HG03460 (cell line): ENCODE measurements around the gene UGT2B7.
"Not testable (repeated sequence)": the region's sequence is repeated elsewhere in the genome, so short reads cannot be mapped to it uniquely, and the experiment has no call there.

Source experiments
- ATAC-seq: cut with Tn5 transposase; IDR thresholded peaks from one replicate; pipeline ENCODE4 v1.9.1; 2021; ENCODE audit not compliant: unreplicated experiment

UGT2B7 gene

DNA sequence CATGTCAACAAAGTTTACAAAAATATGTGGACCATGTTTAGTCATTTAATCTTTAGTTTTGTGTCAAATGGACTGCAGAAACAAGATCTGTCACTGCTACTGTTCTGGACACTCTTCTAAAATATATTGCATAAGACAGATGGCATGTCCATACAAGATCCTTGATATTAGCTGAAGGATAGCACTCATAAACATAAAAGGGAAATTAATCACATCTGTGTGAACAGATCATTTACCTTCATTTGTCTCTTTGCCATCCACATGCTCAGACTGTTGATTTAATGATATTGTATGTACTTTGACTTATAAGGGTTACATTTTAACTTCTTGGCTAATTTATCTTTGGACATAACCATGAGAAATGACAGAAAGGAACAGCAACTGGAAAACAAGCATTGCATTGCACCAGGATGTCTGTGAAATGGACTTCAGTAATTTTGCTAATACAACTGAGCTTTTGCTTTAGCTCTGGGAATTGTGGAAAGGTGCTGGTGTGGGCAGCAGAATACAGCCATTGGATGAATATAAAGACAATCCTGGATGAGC, at the start of gene UGT2B7:
TSS of gene UGT2B7 (plus strand) at position 364 of the 546 bp plus-strand sequence. CDS start at position 411, 47 bp downstream.
- no peak for ATAC-seq

- no peak for ATAC-seq
Measured at GRCh38 chr4:69049860-69050259, 46.4 kb upstream of the UGT2B7 start.

DNA sequence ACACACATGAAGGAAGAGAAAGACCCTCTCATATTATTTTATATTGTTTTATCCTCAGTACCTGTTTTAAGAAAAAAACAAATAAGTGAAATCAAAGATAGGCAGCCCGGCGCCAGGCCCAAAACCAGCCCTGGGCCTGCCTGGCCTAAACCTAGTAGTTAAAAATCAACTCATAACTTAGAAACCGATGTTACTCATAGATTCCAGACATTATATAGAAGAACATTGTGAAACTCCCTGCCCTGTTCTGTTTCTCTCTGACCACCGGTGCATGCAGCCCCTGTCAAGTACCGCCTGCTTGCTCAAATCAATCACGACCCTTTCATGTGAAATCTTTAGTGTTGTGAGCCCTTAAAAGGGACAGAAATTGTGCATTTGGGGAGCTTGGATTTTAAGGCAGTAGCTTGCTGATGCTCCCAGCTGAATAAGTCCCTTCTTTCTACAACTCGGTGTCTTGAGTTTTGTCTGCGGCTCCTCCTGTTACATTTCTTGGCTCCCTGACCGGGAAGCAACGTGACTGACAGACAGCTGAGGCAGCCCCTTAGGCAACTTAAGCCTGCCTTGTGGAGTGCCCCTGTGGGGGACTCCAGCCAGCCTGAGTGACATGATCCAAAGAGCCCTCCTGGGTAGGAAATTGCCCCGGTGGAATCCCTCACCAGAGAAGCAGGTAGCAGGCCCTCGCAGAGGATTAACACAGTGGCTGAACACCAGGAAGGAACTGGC, 45.3 kb upstream of the UGT2B7 start:
- not testable (repeated sequence) for ATAC-seq

- no peak for ATAC-seq
Measured at GRCh38 chr4:69051576-69051943, 44.7 kb upstream of the UGT2B7 start.

DNA sequence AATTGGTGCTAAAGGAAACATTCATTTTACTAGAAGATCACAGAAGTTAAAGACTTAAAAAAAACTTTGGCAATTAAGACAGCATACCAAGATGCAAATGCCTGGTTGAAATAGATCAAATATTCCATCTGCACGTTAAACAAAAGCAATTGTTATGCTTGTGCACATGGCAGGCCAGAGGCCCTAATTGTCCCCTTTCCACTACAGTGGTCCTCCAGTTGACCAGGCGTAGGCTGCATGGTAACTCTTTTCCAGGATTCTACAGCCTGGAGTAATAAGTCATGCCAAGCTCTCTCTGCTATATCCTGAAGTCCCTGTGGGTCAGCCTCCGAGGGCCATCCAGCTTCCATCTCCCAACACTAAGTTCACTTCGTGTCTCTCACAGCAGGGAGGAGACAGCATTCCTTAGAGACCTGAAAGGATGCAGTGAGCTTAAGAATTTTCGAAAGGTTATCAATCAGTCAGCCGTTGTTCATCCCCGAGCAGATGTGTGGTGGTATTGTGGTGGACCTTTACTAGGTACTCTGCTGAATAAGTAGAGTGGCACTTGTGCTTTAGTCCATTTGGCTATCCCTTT, 42.9 kb upstream of the UGT2B7 start:
- ATAC-seq: not testable (repeated sequence)

DNA sequence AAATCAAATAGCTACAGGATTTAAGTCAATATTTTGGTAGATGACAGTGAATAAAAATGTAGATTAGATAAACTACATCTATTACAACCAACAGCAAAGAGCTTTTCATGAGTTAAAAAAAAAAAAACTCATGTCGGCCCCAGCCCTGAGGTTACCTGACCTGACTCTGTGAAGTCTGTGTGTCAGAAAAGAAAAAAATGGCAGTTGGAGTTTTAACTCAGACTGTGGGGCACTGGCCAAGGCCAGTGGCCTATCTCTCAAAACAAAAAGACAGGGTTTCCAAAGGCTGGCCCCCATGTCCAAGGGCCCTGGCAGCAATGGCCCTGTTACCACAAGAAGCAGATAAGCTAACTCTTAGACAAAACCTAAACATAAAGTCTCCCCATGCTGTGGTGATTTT, 42.2 kb upstream of the UGT2B7 start:
- ATAC-seq: not testable (repeated sequence)

- no peak for ATAC-seq
Measured at GRCh38 chr4:69054578-69055200, 41.6 kb upstream of the UGT2B7 start.

GRCh38 chr4:69056150-69056549, 40.1 kb upstream of the UGT2B7 start:
- no peak for ATAC-seq

DNA sequence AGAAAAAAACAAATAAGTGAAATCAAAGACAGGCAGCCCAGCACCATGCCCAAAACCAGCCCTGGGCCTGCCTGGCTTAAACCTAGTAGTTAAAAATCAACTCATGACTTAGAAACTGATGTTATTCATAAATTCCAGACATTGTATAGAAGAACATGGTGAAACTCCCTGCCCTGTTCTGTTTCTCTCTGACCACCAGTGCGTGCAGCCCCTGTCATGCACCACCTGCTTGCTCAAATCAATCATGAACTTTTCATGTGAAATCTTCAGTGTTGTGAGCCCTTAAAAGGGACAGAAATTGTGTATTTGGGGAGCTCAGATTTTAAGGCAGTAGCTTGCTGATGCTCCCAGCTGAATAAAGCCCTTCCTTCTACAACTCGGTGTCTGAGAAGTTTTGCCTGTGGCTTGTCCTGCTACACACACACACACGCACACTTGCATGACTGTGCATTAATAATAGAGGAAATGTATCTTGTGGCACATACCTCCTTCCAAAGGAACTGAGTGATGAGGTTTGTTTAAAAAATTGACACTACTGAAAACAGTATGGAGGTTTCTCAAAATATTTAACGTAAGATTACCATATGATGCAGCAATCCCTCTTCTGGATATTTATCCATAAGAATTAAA, 39.2 kb upstream of the UGT2B7 start:
- ATAC-seq: peak; percentile 33

- peak; percentile 77 for ATAC-seq
Measured at GRCh38 chr4:69057620-69058409, 38.5 kb upstream of the UGT2B7 start.

- ATAC-seq: peak; percentile 23
Measured at GRCh38 chr4:69058410-69059059, 37.7 kb upstream of the UGT2B7 start.

DNA sequence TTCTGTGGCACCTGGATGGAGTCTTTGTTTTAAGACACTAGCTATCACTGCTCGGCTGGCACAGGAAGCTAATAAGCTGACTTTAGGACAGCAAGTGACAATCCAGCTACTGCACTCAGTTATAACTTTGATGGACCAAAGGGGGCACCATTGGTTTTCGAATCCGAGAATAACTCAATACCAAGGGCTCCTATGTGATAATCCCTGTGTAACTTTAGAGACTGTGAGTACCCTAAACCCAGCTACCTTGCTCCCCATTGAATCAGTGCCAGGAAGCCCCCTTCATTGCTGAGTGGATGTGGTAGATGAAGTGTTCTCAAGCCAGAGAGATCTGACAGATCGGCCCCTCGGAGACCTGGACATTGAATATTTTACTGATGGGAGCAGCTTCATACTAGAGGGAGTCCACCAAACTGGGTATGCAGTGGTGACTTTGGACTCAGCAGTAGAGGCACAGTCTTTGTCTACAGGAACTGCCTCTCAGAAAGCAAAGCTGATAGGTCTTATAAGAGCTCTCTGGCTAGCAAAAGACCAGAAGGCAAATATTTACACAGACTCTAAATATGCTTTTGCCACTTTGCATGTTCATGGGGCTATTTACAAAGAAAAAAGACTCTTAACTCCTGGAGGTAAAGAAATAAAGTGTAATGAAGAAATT, 35.5 kb upstream of the UGT2B7 start:
- no peak for ATAC-seq

GRCh38 chr4:69064391-69064790, 31.9 kb upstream of the UGT2B7 start:
- no peak for ATAC-seq

DNA sequence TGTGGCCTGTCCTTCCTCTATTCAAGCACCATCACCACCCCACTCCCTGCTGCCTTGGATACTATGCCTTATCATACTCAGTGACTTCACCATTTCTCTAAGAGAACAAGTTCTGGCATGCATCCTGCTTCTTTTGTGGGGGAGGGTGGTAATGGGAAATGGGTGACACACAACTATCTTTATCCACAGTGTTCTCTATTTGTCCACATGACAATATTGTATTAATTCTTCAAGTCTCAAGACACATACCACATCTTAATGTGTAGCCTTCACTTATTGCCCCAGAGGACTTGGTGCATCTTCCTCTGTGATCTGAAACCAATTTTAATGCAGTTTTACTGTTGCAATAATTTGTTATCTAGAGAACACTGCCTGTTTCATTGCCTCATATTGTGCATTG, 29.3 kb upstream of the UGT2B7 start:
- no peak for ATAC-seq

DNA sequence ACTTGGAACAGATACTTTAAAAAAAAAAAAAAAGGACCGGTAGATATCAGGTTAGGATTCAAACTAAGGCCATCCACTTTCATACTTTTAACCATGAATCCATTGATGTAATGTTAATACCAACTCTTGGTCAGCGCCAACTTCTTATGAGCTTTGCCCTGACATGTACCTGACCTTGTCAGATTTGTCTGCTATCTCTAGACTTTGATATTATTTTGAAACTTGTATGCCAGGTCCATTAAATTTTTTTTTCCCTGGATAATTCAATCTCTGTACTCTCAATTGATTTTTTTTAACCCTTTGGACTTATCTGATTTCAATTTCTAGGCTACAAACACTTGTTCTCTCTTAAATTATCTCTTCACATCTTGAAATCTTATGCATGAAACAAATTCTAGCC, 27.2 kb upstream of the UGT2B7 start:
- ATAC-seq: no peak

GRCh38 chr4:69070590-69070989, 25.7 kb upstream of the UGT2B7 start:
- no peak for ATAC-seq

GRCh38 chr4:69071286-69071685, 25.0 kb upstream of the UGT2B7 start:
- no peak for ATAC-seq

GRCh38 chr4:69073375-69073774, 22.9 kb upstream of the UGT2B7 start:
- no peak for ATAC-seq

DNA sequence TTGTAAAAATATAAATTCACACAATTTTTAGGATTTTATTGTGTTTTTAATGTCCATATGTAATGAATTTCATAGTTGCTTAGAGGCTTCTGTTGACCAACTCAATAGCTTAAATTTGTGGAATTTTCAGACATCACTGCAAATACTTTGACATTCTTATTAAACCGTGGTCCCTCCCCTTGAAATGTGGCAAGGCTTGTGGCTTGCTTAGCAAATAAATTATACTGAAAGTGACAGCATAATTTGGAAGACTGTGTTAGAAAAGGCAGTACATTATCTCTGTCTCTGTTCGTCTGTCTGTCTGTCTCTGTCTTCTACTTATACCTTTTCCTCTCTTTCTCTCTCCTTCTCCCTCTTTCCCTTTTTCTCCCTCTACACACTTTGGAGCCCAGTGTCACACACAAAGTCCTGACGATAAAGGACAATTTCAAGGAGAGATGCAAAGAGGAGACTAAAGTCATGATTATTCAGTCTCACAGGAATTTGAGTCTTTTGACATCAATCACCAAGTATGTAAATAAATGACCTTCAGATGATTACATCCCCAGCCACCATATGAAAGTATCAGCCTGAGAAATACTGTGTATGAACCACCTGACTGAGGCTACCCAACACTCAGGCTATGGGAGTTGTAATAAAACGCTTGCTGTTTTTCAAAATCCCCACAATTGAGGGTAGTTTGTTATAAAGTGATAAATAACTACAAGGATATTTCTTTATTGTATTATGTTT, 21.0 kb upstream of the UGT2B7 start:
- no peak for ATAC-seq
